GM12878 (cell line): ENCODE measurements around the gene TMPRSS9. TPM values are rescaled to one million over a fixed set of nuclear protein-coding genes. Genes with fewer than 3 reads are reported as not detected.

Source experiments
- ATAC-seq: fragments of 200-7000 bp; cut with Tn5 transposase; 3 replicates; pipeline ENCODE4 v1.9.1; 2020; ENCODE audit warnings: mild to moderate bottlenecking, moderate library complexity
- BruUV-seq: library from RNA; stranded (reverse); fragments of 400-500 nt; replicated peaks from 2 replicates; lab custom pipeline; 2021; lab: Mats Ljungman, UMichigan
- CTCF ChIA-PET: fragments of 300-600 bp; sonication (Branson Sonifier 250); formaldehyde crosslinking; extraction: SDS; loops from one replicate; lab custom pipeline; 2021; ENCODE audit warnings: inconsistent platforms; lab: Yijun Ruan, JAX
- POLR2A ChIA-PET: fragments of 350-600 bp; formaldehyde crosslinking; extraction: SDS; loops from one replicate; lab custom pipeline; 2021; ENCODE audit warnings: inconsistent platforms; lab: Charles Lee
- RAD21 ChIA-PET: fragments of 300-600 bp; sonication (Branson Sonifier 250); formaldehyde crosslinking; loops from one replicate; lab custom pipeline; 2023; ENCODE audit warnings: antibody characterized with exemption; ENCODE audit not compliant: unreplicated experiment; lab: Charles Lee
- SMC1A ChIA-PET: fragments of 300-600 bp; sonication (Branson Sonifier 250); formaldehyde crosslinking; loops from one replicate; lab custom pipeline; 2023; ENCODE audit not compliant: unreplicated experiment, uncharacterized antibody; lab: Charles Lee
- DNase-seq: peaks from one replicate; pipeline ENCODE4 v3.0.0-alpha.2; 2011; ENCODE audit warnings: low read depth, low spot score
- FAIRE-seq: peaks from 3 replicates; lab custom pipeline; 2011; peaks lifted over from hg19 to GRCh38; lab: Jason Lieb, UNC
- H2AFZ ChIP-seq: 2 replicates; pipeline ENCODE4 v1.6.0; 2011; ENCODE audit warnings: low read depth, low read length, control low read depth; ENCODE audit not compliant: control insufficient read depth
- H3K27ac ChIP-seq: 2 replicates; pipeline ENCODE4 v1.5.1; 2011; ENCODE audit warnings: control low read depth; ENCODE audit not compliant: control insufficient read depth, insufficient read depth
- H3K27me3 ChIP-seq, 2 experiments: replicated peaks in 1 of 2; 2 replicates each; pipeline versions ENCODE4 v1.6.0 to v1.6.1; 2011; ENCODE audit warnings: low read length in 1 of 2; ENCODE audit not compliant: control insufficient read depth in 2 of 2, insufficient read depth in 2 of 2
- H3K36me3 ChIP-seq, 2 experiments: 2 replicates each; pipeline ENCODE4 v1.5.1; 2011; ENCODE audit warnings: low read length in 1 of 2; ENCODE audit not compliant: control insufficient read depth in 2 of 2, insufficient read depth in 2 of 2
- H3K4me1 ChIP-seq: 2 replicates; pipeline ENCODE4 v1.6.1; 2011; ENCODE audit warnings: mild to moderate bottlenecking, low read length, moderate library complexity, mixed read lengths; ENCODE audit not compliant: control insufficient read depth, insufficient read depth
- H3K4me2 ChIP-seq: 2 replicates; pipeline ENCODE4 v1.6.0; 2011; ENCODE audit warnings: control low read depth; ENCODE audit not compliant: control insufficient read depth, insufficient read depth
- H3K4me3 ChIP-seq: fragments of 200-600 bp; sonication (generic); 2 replicates; pipeline ENCODE4 v1.5.1; 2016
- H3K79me2 ChIP-seq: 2 replicates; pipeline ENCODE4 v1.6.0; 2011; ENCODE audit warnings: low read length; ENCODE audit not compliant: control insufficient read depth, insufficient read depth
- H3K9ac ChIP-seq: 2 replicates; pipeline ENCODE4 v1.8.0; 2011; ENCODE audit warnings: low read length, control low read depth, mixed read lengths; ENCODE audit not compliant: control insufficient read depth, insufficient read depth
- H3K9me3 ChIP-seq: replicated peaks from 3 replicates; pipeline ENCODE4 v1.5.1; 2011; ENCODE audit warnings: mild to moderate bottlenecking, low read length; ENCODE audit not compliant: control insufficient read depth, insufficient read depth
- H4K20me1 ChIP-seq: 2 replicates; pipeline ENCODE4 v1.6.0; 2011; ENCODE audit not compliant: control insufficient read depth, insufficient read depth
- WGBS: methylation state at CpG from one replicate; pipeline ENCODE4 v1.1.6; 2016; ENCODE audit warnings: low lambda C conversion rate; ENCODE audit not compliant: insufficient replicate concordance, insufficient coverage; ENCODE audit errors: missing lambda C conversion rate; 5-methylcytosine and 5-hydroxymethylcytosine counted together
- in situ Hi-C: fragments of 300-500 bp; cut with MboI; formaldehyde crosslinking; loops from 9 replicates; pipeline ENCODE4 v1.14.3; 2018; ENCODE audit warnings: mixed read lengths
- intact Hi-C: fragments of 100-400 bp; cut with micrococcal nuclease; formaldehyde crosslinking; loops from one replicate; pipeline ENCODE4 v1.14.2; 2022; ENCODE audit not compliant: unreplicated experiment
- polyA plus RNA-seq, 11 experiments: library from polyadenylated mRNA; depleted of rRNA in 4 of 11; unstranded in 6 of 11; stranded (reverse) in 5 of 11; fragments of >200 nt; fragmentation: Nextera tagmentation in 4 of 11; fragmentation: Illumina TruSeq in 1 of 11; extraction: Ambion mirVana in 4 of 11; extraction: Trizol in 1 of 11; gene quantifications; 1 replicate in 1 of 11; 2 replicates in 10 of 11; pipeline versions ENCODE4 v1.2.1 to v1.2.3, GENCODE V29; 2011 to 2016; ENCODE audit warnings: inconsistent platforms in 2 of 11, missing spikeins in 2 of 11, low read depth in 1 of 11
- total RNA-seq, 4 experiments: library from RNA; depleted of rRNA in 3 of 4; stranded (reverse); fragments of >200 nt in 3 of 4; fragmentation: Illumina TruSeq in 1 of 4; extraction: Trizol in 1 of 4; gene quantifications; 2 replicates each; pipeline versions ENCODE4 v1.2.1 to v1.2.3, GENCODE V29; 2013 to 2021
- TF ChIP-seq, protein P1 (sequence below): fragments of 450-650 bp; IDR thresholded peaks from 2 replicates; pipeline ENCODE4 v1.6.1; 2018; ENCODE audit warnings: mild to moderate bottlenecking, low read depth, moderate library complexity; ENCODE audit not compliant: partially characterized antibody
- TF ChIP-seq, protein P2 (sequence below): fragments of 450-650 bp; IDR thresholded peaks from 2 replicates; pipeline ENCODE4 v1.6.1; 2016; ENCODE audit warnings: mild to moderate bottlenecking

TMPRSS9 gene
- total and polyA plus RNA-seq, 10 of the 15 experiments (the other 5 are each of a cell fraction or from before 2014, with no cell fraction given) = 0.24 TPM; not detected in 9

DNA sequence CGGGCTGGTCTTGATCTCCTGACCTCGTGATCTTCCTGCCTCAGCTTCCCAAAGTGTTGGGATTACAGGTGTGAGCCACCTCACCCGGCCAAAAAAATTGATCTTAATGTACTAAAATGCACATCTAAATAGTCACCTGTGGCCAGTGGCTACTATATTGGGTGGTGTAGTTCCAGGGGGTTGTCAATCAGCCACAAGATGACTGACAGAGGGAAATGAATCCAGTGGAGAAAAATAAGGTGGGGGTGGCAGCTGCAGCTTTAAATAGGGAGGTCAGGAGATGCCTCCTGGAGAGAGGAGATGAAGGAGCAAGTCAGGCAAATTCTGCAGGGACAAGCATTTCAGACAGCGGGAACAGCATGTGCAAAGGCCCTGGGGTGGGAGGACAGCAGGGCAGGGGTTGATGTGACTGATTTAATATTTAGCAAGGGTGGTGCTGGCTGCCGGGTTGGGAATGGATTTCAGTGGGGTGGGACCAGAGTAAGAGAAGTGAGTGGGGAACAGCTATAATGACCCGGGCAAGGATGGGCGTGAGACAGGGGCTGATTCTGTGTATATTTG is 49.4 kb downstream of the TMPRSS9 start:
- Histone ChIP-seq H3K27ac (no peak overlapping the region), H3K79me2 (no peaks in the 10 kb centered on the region), H4K20me1 (no peaks in the 10 kb centered on the region), H2AFZ (no peak overlapping the region), H3K4me1 (no peaks in the 10 kb centered on the region), H3K9me3 (no peaks in the 10 kb centered on the region; the same call in 2 of the 3 replicates), H3K9ac (no peak overlapping the region), H3K4me3 (no peak overlapping the region), H3K36me3 (no peaks in the 10 kb centered on the region), H3K27me3 (no peaks in the 10 kb centered on the region), H3K4me2 (no peak overlapping the region)
- SMC1A ChIA-PET = no interaction called here
- RAD21 ChIA-PET = interaction anchor here (0.5 kb wide), 1 partner anchor 198 kb away, joined by 4 read pairs; no protein-coding TSS in a partner anchor
- WGBS = 60% methylated on average over 7 of the region's 7 CpGs
- TF ChIP-seq, protein P1, sequence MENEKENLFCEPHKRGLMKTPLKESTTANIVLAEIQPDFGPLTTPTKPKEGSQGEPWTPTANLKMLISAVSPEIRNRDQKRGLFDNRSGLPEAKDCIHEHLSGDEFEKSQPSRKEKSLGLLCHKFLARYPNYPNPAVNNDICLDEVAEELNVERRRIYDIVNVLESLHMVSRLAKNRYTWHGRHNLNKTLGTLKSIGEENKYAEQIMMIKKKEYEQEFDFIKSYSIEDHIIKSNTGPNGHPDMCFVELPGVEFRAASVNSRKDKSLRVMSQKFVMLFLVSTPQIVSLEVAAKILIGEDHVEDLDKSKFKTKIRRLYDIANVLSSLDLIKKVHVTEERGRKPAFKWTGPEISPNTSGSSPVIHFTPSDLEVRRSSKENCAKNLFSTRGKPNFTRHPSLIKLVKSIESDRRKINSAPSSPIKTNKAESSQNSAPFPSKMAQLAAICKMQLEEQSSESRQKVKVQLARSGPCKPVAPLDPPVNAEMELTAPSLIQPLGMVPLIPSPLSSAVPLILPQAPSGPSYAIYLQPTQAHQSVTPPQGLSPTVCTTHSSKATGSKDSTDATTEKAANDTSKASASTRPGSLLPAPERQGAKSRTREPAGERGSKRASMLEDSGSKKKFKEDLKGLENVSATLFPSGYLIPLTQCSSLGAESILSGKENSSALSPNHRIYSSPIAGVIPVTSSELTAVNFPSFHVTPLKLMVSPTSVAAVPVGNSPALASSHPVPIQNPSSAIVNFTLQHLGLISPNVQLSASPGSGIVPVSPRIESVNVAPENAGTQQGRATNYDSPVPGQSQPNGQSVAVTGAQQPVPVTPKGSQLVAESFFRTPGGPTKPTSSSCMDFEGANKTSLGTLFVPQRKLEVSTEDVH = no peak
- TF ChIP-seq, protein P2, sequence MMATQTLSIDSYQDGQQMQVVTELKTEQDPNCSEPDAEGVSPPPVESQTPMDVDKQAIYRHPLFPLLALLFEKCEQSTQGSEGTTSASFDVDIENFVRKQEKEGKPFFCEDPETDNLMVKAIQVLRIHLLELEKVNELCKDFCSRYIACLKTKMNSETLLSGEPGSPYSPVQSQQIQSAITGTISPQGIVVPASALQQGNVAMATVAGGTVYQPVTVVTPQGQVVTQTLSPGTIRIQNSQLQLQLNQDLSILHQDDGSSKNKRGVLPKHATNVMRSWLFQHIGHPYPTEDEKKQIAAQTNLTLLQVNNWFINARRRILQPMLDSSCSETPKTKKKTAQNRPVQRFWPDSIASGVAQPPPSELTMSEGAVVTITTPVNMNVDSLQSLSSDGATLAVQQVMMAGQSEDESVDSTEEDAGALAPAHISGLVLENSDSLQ = peak; percentile 56
- POLR2A ChIA-PET = no interaction called here
- no TSS peak for BruUV-seq
- ATAC-seq (no peak), FAIRE-seq (no peak), DNase-seq (no peak)
- intact Hi-C loops = no loop called here
- CTCF ChIA-PET = no interaction called here
- in situ Hi-C loops = no loop called here
